Inflammatory macrophage treated with lipopolysaccharide for 4 hours (primary cell): Measurements from ENCODE around the gene KRTAP5-2.

Experiments used
- DNase-seq: peaks from one replicate; pipeline ENCODE4 v3.0.0-alpha.2; 2020

The KRTAP5-2 gene

GRCh38 chr11:1553808-1554594 is 44.1 kb downstream of the KRTAP5-2 start:
- no peak for DNase-seq

- DNase-seq: peak; percentile 7
Observed at GRCh38 chr11:1549338-1550330, 48.5 kb downstream of the KRTAP5-2 start.

GRCh38 chr11:1548221-1549070 is 49.6 kb downstream of the KRTAP5-2 start:
- DNase-seq: peak; percentile 46

- DNase-seq: no peak
Observed at GRCh38 chr11:1547467-1548098, 50.5 kb downstream of the KRTAP5-2 start.
